GM10248 (cell line): ENCODE data around the gene SNAP47.

Source experiments
- CTCF ChIA-PET: fragments of 300-600 bp; sonication (Branson Sonifier 250); formaldehyde crosslinking; extraction: SDS; loops from one replicate; lab custom pipeline; 2021; ENCODE audit warnings: antibody characterized with exemption; lab: Yijun Ruan, JAX
- POLR2A ChIA-PET: fragments of 350-650 bp; sonication (Branson Sonifier 250); formaldehyde crosslinking; extraction: SDS; loops from one replicate; lab custom pipeline; 2020; ENCODE audit warnings: antibody characterized with exemption; lab: Yijun Ruan, JAX
- DNase-seq: peaks from one replicate; pipeline ENCODE4 v3.0.0; 2012; ENCODE audit errors: extremely low spot score
- CTCF ChIP-seq: IDR thresholded peaks from 2 replicates; pipeline ENCODE4 v1.5.1; 2012; ENCODE audit warnings: mild to moderate bottlenecking, low read depth; ENCODE audit errors: extremely low read depth, missing control alignments, control extremely low read depth

Gene SNAP47

GRCh38 chr1:227776331-227776771 is 41.1 kb downstream of the SNAP47 start:
- DNase-seq, result no peak
- CTCF ChIA-PET, result interaction anchor here (4.8 kb wide), 1 partner anchor 14 kb away, joined by 27 read pairs; no protein-coding TSS in a partner anchor

GRCh38 chr1:227777156-227777555 is 41.9 kb downstream of the SNAP47 start:
- TF ChIP-seq CTCF, result no peak

More at GRCh38 chr1:227776331-227776771, 41.1 kb downstream of the SNAP47 start:
- TF ChIP-seq CTCF, result no peak
- POLR2A ChIA-PET, result no interaction called here

GRCh38 chr1:227777646-227778045 is 42.4 kb downstream of the SNAP47 start:
- TF ChIP-seq CTCF, result no peak
- CTCF ChIA-PET, result interaction anchor here (0.9 kb wide), 1 partner anchor 16 kb away, joined by 3 read pairs; no protein-coding TSS in a partner anchor
- DNase-seq, result no peak
- POLR2A ChIA-PET, result no interaction called here

More at GRCh38 chr1:227777156-227777555, 41.9 kb downstream of the SNAP47 start:
- CTCF ChIA-PET, result interaction anchor here (4.8 kb wide), 1 partner anchor 15 kb away, joined by 27 read pairs; no protein-coding TSS in a partner anchor
- POLR2A ChIA-PET, result no interaction called here
- DNase-seq, result no peak

- no peak for TF ChIP-seq CTCF
- DNase-seq, result no peak
- ChIA-PET CTCF (interaction anchor here (0.9 kb wide), 1 partner anchor 16 kb away, joined by 3 read pairs; no protein-coding TSS in a partner anchor), POLR2A (no interaction called here)
These were observed 43.2 kb downstream of the SNAP47 start for GRCh38 chr1:227778401-227778947.

GRCh38 chr1:227779021-227779441 is 43.8 kb downstream of the SNAP47 start:
- POLR2A ChIA-PET, result no interaction called here
- no peak for TF ChIP-seq CTCF
- no peak for DNase-seq
- CTCF ChIA-PET, result no interaction called here

- no peak for TF ChIP-seq CTCF
- POLR2A ChIA-PET, result no interaction called here
These were observed 44.5 kb downstream of the SNAP47 start for GRCh38 chr1:227779685-227780084.

More at GRCh38 chr1:227779685-227780084, 44.5 kb downstream of the SNAP47 start:
- CTCF ChIA-PET, result interaction anchor here (1.4 kb wide), 1 partner anchor 17 kb away, joined by 3 read pairs; no protein-coding TSS in a partner anchor
- DNase-seq, result no peak
